HG03460 (cell line): ENCODE measurements around the gene TRIM47.
A peak's percentile ranks its signal among the peaks of the same experiment; 100 is the strongest.

Experiments used
- ATAC-seq: cut with Tn5 transposase; IDR thresholded peaks from one replicate; pipeline ENCODE4 v1.9.1; 2021; ENCODE audit not compliant: unreplicated experiment

TRIM47 gene

DNA sequence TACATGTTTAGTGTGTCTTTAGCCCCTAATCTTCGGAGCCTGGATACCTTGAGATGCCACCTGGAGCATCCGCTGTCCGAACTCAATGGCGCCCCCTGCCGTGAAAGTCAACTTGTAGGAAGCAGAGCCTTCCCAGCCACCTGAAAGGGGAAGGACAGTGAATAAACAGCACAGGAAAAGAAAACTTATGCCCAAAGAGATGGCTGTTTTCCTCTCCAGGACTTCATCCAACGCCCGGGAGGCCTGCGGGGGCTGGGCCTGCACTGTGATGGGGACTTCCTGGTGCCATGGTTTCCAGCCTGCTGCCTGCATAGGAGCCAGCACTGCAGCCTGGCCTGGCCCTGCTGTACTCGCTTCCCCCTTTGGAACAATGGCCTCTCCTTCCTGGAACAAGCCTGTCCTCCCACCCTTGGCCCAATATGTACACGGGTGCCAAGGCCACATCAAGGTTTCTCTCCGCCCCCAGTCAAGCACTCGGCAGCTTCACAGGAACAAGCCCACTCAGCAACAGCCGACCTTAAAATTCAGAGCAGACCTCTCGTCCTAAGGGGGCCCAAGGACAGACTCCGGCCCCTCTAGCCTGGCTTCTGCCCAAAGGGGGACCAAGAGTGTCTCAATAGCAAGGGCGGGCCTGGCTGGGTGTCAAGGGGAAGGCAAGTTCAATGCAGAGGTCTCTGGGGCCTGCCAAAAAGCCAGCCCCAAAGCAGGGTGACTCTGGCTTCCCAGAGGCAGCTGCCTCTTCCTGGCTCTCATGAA is 29.7 kb downstream of the TRIM47 start:
- no peak for ATAC-seq

DNA sequence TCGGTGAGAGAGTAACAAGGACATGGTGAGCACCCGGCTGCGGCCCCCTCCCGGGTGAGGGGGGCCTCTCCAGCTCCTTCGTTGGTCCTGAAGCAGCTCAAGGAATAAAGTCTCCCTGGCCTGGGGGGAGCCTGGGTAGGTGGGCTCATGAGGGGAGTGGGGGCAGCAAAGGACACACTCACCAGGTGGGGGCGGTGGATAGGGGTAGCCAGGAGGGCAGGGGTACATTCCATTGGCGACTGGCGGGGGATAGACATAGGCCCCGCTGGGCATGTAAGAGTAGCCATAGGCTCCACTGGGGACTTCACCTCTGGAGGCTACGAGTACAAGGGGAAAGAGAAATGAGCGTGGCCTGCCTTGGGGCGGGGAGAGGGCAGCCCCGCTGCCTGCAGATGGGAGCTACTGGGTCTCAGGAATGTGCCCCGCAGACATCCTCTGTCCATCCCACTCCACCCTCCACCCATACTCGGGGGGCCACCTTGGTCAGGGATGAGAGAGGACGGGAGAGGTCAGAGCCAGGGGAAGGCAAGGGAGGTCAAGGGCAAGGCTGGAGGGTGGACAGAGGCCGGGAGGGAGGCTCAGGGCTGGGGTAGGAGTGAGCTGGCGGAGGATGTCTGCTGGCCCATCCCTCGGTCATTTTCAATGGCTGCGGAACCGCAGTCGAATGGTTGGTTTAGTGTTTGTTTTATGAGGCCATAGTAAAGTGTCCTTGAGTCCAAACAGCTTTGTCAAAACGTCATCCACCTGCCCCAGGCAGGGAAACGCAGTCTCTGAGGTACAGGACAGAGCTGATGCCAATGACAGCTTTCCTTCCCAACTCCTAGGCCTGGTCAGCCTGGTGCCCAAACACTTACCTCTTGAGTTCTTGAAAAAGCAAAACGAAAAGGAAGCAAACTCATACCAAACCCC is 30.5 kb downstream of the TRIM47 start:
- no peak for ATAC-seq

DNA sequence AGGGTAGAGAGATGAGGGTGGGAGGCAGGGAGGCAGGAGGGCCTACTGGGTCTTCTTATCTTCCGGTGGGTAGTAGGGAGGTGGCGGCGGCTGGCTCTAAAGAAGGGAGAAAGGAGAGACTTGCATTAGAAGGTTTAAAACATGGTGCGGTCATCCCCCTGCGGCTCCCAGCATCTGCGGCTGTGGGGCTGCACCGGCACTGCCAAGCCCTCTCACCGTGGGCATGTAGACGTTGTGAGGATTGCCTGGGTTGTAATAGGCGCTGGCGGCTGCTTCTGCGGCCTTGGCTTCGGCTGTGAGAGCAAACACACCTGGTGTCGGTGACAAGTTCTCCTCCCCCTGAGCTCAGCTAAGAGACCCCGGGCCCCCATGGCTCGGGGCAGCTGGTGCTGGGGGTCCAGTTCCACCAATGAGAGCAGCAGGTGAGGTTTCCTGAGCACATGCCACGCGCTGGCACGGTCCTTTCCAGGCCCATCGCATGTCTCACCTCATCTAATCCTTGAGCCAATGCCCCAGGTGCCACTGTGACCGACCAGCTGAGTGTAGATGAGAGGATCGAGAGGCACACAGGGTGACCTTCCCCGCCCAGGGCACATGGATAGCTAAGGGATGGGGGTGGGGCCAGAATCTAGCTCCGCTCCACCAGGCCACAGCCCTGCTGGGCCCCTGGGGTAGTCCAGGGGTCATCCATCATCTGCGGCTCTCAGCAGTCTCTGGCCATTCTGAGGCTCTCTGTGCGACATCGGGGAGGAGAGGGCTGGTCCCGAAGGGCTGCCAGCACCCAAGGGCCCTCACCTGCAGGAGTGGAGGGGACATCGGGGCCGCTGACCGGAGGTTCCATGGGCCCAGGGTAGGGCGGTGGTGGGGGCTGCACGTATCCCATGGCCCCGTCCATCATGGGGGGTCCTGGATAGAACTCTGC is 31.4 kb downstream of the TRIM47 start:
- no peak for ATAC-seq

DNA sequence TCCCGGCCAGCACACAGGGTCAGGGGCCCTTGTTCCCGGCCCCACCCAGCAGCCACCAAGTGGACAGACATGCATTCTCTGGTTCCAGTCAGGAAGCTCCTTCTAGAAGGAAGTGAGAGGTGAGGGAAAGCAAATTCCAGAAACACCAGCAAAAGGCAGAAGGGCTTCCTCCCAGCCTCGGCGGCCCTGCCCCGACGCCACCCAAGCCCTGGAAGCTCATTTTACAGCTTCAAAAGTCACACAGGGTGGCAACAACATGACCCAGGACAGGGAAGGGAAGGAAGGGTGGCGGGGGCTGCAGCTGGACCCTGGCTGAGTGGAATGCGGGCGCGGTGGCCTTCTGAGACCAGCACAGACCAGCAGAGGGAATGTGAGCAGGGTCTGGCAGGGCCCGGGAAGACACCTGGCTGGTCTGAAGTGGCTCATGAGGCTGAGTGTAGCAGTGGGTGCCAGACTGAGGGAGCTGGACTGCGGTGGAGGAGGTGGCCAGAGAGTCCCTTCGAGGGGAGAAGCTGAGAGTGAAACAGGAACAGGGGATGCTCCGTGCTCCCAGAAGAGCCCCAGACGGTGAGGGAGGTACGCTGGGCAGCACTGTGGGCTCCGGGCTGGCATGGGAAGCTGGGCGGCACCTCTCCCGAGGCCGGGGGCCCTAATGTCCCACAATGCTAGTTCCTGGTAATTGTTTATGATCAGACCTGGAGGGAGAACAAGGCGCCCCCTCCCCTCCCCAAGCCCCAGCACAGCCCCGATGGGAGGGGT is 32.3 kb downstream of the TRIM47 start:
- no peak for ATAC-seq

DNA sequence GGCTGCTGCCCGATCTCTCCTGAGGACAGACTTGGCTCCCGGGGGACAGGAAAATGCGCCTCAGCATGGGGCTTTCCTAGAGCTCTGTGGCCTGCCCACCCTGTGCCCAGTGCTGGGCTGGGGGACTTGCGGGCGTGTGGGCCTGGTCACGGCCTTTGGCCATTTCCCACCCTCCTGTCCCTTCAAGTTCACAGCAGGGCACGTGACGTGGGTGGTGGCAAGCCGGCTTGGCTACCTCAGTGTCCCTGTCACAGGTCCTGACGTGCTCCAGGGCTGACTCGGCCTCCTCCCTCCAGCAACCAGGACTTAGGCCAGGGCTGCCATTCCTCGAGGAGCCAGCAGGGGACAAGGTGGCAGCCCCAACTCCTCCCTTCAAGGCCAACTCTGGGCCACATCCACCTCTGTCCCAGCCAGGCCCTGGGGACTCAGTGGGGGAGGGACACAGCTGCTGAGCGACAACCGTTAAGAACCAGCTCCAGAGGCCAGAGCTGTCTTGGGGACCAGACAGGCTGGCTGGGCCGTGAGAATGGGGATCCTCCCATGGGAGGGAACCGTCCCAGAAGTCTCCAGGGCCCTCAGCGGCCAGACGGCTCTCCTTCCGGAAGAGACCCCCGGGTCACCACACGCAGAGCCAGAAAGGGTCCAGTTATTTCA is 33.2 kb downstream of the TRIM47 start:
- ATAC-seq = peak; percentile 63

DNA sequence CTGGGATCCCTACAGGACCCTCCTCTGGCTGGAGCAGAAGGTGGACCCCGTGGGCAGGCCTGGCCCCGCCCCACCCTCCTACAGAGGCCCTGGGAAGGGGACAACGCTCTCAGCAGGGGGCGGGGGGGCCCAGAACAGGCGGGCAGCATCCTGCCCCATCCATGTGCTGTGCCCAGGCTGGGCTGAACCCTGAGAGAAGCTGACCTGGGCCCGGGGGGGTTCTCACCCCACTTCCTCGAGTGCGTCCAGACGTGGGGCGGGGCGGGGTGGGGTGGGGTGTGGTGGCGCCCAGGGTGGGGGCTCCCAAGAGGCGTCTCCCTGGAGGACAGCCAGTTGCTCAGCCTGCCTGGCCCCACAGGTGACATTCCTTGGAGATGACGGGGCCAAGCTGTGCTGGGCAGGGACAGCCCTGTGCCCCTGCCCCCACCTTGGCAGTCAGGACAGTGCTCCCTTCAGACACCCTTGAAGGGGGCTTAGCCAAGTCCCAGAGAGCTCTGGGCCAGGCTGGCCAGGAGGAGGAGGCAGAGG is 33.8 kb downstream of the TRIM47 start:
- peak; percentile 16 for ATAC-seq

DNA sequence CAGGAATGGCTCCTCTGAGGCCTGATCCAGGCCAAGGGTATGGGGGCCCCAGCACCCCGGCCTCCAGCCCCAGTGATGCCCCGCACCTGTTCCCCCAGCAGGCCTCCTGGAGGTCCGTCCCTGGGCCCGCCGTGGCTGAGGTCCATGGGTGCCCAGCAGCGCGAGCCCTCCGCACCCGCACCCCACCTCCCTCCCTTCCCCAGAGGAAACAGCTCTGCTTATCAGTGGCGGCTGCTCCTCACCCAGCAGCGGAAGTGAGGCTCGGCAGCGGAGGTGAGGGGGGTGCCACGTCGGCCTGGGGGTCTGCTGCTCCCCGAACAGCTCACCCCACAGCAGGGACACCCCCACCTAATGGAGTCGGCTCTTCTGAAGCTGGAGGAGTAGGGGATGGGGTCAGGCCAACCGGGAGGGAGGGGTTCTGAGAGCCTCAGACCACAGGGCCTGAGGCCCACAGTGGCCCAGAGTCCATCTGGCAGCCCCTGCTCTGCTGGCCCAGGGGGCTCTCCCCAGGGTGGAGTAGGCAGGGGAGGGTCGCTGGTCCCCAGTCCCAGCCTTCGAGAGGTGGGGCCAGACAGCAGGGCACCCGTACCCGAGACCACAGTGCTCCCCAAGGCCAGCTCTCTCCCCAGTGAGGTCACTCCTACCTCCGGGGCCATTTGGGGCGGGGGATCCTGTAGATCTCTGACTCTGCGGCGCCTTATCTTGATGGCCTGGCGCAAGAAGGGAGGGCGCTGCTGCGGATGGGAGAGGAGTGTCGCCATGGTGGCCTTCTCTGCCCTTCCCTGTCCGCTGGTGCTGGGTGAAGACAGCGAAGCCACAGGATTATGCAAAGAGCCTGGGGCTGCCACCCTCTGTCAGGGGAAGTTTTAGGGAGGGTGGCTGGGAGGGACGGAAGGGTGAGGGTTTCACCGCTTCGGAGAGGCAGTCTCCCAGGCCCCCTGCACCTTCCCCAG is 34.5 kb downstream of the TRIM47 start, which contains the start of gene UNC13D:
TSS of gene UNC13D (minus strand) at position 828 of the 953 bp plus-strand sequence. CDS start at position 761, 67 bp downstream.
- ATAC-seq = peak; percentile 22

DNA sequence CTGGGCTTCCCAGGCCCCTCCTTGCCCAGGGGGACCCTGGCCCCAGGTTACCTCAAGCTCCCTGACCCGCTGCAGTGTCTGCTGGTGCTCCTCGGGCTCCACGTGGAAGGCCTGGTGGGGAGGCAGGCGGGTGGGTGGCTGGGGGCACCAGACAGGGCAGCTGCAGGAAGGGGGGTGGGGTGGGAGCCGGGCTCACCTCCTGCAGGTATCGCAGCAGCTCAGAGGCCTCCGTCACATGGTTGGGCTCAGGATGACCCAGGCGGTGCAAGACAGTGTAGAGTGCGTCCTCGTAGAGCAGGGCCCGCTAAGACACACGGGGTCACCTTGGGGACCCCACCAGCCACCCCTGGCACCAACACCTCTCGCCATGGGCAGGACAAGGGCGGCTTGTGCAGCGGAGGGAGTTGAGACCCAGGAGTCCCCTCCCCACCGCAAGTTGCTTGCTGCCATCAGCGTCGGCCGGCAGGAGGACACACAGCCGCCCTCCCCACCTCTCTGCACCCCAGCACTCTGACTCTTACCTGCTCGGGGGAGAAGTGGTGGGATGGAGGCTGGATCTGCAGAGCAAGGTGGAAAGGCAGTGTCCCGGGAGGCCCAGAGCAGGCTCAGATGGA is 35.3 kb downstream of the TRIM47 start:
- ATAC-seq = no peak

DNA sequence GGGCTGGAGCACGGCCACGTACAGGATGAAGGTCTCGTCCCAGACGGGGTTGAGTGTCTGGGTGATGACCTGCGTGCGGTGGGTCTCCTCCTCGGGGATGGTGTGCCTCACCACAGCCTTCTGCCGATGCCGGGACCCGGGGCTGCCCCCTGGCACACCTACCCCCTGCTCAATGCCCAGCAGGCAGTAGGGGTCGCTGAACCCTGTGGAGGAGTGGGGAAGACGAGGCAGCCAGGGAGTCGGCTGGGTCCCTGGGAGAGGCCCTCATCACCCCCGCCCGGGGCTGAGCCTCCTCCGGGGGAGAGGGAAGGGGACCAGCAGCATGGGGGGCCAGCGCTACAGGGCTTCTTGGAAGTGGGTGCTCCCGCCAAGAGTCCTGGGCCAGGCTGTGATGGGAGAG is 36.0 kb downstream of the TRIM47 start:
- ATAC-seq = no peak

DNA sequence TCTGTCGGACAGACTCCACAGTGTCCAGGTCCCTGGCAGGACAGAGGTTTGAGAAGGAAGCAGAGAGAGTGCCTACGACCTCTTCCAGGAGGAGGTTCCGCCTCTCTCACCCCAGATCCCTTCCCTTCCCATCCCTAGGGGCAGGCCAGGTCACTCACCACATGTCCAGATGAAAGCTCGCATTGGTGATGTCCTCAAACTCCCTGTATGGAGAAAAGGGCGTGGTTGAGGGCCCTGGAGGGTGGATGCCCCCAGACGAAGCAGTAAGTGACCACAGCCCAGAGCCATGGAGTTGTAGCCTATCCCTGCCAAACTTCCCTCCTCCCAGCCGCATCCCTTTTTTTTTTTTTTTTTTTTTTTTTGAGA is 37.6 kb downstream of the TRIM47 start:
- no peak for ATAC-seq

DNA sequence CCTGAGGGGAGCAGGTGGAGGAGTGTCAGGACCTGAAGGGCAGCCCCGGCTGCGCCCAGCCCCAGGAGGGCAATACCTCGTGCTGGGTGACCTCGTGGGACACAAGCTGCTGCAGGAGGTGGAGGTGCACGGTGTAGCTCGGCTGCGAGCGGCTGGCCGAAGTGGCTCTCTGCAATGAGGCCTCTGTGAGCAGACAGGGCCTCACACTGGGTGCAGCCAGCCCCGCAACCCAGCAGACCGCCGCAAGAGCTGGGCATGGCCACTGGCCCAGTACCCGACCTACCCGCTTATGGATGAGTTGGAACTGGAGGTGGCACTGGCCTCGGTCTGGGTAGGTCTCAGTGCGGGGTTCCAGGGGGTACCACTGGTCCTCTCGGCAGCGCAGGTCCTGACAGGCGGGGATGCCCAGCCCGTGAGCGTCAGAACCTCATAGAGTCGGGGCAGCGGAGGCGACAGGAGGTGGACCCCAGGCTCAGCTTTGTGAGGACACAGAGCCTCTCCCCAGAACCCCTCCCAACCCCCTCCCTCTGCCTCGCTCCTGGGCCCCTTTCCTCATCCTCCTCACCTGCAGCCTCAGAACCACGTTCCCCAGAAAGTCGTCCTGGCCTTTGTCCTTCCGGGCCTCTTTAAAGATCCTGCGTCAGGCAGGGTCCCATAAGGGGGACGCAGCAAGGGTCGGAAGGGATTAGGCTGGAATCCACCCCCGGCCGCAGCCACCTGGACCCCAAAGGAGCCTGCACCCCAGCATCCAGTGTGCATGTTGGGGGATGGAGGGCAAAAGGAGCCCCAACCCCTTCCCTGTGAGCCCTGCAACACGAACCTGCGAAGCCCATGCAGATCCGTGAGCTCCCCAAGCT is 38.2 kb downstream of the TRIM47 start:
- ATAC-seq = no peak

DNA sequence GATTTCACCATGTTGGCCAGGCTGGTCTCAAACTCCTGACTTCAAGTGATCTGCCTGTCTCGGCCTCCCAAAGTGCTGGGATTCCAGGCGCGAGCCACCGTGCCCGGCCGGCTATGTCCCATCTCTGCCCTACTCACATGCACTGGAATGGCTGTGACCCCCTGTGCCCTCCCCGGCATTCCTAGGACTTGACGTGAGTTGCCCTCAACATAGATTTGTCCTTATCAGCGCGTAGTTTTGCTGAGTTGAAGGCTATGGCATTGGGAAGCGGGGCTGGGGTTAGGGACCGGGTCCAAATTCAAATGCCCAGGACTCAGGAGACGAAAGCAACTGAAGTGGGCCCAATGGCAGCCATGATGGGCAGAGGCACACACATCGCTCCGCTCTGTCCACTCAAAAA is 40.0 kb downstream of the TRIM47 start:
- no peak for ATAC-seq

DNA sequence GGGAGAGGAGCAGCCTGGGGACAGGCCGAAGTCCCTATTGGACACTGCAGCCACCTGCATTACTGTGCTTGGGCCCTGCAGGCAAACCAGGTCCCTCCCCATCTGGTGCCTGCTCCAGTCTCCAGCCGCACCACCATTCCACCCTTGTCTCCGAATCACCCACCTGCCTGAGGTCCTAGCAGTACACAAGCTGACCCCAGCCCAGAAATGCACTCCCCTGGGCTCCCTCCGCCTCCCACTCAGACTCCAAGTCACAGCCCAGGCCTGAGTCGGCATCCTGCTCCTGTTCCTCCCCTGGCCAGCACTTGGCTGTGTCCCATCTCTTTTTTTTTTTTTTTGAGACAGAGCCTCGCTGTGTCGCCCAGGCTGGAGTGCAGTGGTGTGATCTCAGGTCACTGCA is 40.5 kb downstream of the TRIM47 start:
- ATAC-seq = no peak

DNA sequence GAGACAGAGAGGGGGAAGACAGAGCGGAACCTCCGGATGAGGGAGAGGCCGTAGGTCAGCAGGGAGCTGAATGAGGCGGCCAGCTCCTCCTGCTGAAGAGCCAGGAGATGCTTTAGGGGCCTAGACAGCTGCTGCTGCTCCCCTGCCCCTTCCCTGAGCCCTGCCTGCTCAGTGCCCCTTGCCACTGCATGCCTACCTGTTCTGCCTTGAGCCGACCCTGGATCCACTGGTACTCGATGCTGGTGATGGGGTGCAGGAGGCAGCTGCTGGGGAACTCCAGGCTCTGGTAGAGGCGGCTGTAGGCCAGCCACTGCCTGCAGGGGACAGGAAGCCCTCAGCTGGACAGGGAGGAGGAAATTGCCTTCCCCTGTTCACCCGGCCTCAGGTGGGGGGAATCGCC is 41.8 kb downstream of the TRIM47 start:
- ATAC-seq = no peak

DNA sequence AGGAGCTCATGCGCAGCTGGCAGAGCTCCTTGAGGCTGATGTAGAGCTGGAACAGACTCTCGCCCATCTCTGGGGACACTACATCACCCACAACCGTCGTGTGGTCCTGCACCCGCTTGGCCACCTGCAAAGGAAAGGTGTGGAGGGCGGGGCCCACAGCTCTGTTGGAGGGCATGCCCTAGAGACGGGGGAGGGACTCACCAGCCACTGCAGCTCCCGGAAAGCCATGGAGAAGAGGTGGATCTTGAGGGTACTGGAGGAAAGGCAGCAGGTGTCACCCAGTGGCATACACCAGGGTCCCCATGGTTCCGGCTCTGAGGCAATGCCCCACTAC is 42.8 kb downstream of the TRIM47 start:
- no peak for ATAC-seq

DNA sequence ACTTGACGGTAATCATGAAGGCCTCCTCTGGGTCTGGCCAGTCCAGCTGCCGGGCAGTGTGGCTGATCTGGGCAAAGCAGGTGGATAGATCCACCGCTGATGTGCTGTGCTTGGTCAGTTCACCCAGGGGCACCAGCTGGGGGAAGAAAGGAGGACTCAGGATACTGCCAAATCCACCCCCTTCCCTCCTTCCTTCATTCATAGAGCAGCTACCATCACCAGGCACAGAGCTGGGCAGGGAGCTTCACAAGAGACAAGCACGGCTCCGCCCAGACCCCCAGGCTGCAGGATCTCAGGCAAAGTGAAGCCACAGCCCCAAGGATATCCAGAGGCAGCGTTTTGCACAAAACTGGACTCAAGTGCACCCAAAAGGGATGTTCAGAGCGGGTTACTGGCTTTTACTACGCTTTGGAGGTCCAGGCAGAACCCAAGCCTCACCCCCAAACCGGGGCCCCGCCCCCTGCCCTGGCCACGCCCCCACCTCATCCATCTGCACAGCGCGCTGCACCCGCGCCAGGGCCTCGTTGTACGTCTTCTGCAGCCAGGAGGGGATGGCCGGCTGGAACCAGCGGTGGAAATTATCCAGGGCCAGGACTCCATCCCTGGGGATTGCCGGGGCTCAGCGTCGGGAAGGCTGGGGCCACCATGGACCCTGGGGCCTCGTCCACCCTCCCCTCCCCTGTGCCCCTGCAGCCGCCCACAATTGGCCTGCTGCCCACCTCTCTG is 43.3 kb downstream of the TRIM47 start:
- no peak for ATAC-seq
